Measurements from ENCODE around the gene SOX5. TPM values are rescaled to one million over a fixed set of nuclear protein-coding genes. Genes with fewer than 3 reads are reported as not detected.

The SOX5 gene
- total and polyA plus RNA-seq, 12 donors: 0.47 to 10.4 (median 1.9) TPM

GRCh38 chr12:23596568-23596967, 352.9 kb downstream of the SOX5 start:
- WGBS, 4 donors: 70 to 76% (median 74%) methylated on average over 3 of the region's 3 CpGs
- no peak for DNase-seq
- no peaks in the 10 kb centered on the region for H3K27me3 ChIP-seq
- TF ChIP-seq CTCF (IDR thresholded peaks at IDR 0.05): no peak
- H3K4me1 ChIP-seq (replicated peaks in 1 of 2): no peaks in the 10 kb centered on the region
- no peak overlapping the region for H3K27ac ChIP-seq
- H3K4me3 ChIP-seq: no peak overlapping the region
- H3K9me3 ChIP-seq (replicated peaks in 1 of 3): peaks cover 0 to 8% (median 0%) of the 10 kb centered on the region in 3 donors
- intact Hi-C loops (cut with DNase I): no loop called here
- no peaks in the 10 kb centered on the region for H3K36me3 ChIP-seq (replicated peaks in 1 of 2)

- Histone ChIP-seq H3K9me3 (replicated peaks in 1 of 3) (no peaks in the 10 kb centered on the region), H3K27ac (no peak overlapping the region), H3K36me3 (replicated peaks in 1 of 2) (no peaks in the 10 kb centered on the region), H3K27me3 (no peaks in the 10 kb centered on the region), H3K4me1 (replicated peaks in 1 of 2) (no peaks in the 10 kb centered on the region), H3K4me3 (no peak overlapping the region)
- no peak for DNase-seq
- TF ChIP-seq CTCF (IDR thresholded peaks at IDR 0.05): no peak
- no peak for TF ChIP-seq POLR2A (IDR thresholded peaks at IDR 0.05)
- intact Hi-C loops (cut with DNase I): no loop called here
- 50 to 54% (median 52%) methylated on average over 4 of the region's 4 CpGs for WGBS, 4 donors
Measured at GRCh38 chr12:23587833-23588559, 361.5 kb downstream of the SOX5 start.

GRCh38 chr12:23585782-23586163, 363.7 kb downstream of the SOX5 start:
- intact Hi-C loops (cut with DNase I): no loop called here
- Histone ChIP-seq H3K27me3 (no peaks in the 10 kb centered on the region), H3K9me3 (replicated peaks in 1 of 3) (no peaks in the 10 kb centered on the region), H3K4me1 (replicated peaks in 1 of 2) (no peaks in the 10 kb centered on the region), H3K27ac (no peak overlapping the region), H3K4me3 (no peak overlapping the region), H3K36me3 (replicated peaks in 1 of 2) (no peaks in the 10 kb centered on the region)
- TF ChIP-seq POLR2A (IDR thresholded peaks at IDR 0.05) (no peak), CTCF (IDR thresholded peaks at IDR 0.05) (no peak)
- DNase-seq: no peak
- WGBS, 4 donors: 74 to 85% (median 79%) methylated on average over 11 of the region's 11 CpGs

GRCh38 chr12:23585156-23585781, 364.2 kb downstream of the SOX5 start:
- Histone ChIP-seq H3K4me3 (no peak overlapping the region), H3K27ac (no peak overlapping the region), H3K27me3 (no peaks in the 10 kb centered on the region), H3K4me1 (replicated peaks in 1 of 2) (no peaks in the 10 kb centered on the region), H3K9me3 (replicated peaks in 1 of 3) (no peaks in the 10 kb centered on the region), H3K36me3 (replicated peaks in 1 of 2) (no peaks in the 10 kb centered on the region)
- WGBS, 4 donors: 69 to 82% (median 72%) methylated on average over 2 of the region's 2 CpGs
- TF ChIP-seq CTCF (IDR thresholded peaks at IDR 0.05) (no peak), POLR2A (IDR thresholded peaks at IDR 0.05) (no peak)
- no peak for DNase-seq
- intact Hi-C loops (cut with DNase I): no loop called here

Data from adrenal gland (tissue), 12 donors.